K562 (cell line): Measurements from ENCODE around the gene HOXB5. TPM values are rescaled to one million over a fixed set of nuclear protein-coding genes. Genes with fewer than 3 reads are reported as not detected.

Experiments used
- FIP1L1 ChIP-seq: fragments of 200-400 bp; formaldehyde crosslinking; IDR thresholded peaks from 2 replicates; pipeline ENCODE4 v1.6.1; 2018; ENCODE audit warnings: mild to moderate bottlenecking, low read depth, low read length; ENCODE audit not compliant: poor library complexity, severe bottlenecking
- JUN ChIP-seq, 2 experiments: sonication (generic) in 1 of 2; formaldehyde crosslinking in 1 of 2; IDR thresholded peaks; 2 replicates each; pipeline versions ENCODE4 v1.6.1 to v1.8.0; 2012 to 2022; ENCODE audit warnings: borderline replicate concordance in 2 of 2, mild to moderate bottlenecking in 2 of 2, improper control_type of control experiment in 1 of 2, low read depth in 1 of 2, low read length in 1 of 2, missing genetic modification reagents in 1 of 2
- KAT8 ChIP-seq: fragments of 450-650 bp; IDR thresholded peaks from 2 replicates; pipeline ENCODE4 v1.6.1; 2016; ENCODE audit warnings: low read depth, mild to moderate bottlenecking
- SIX5 ChIP-seq, 2 experiments: IDR thresholded peaks; 2 replicates each; pipeline ENCODE4 v1.6.1; 2011; ENCODE audit warnings: low read length in 2 of 2, borderline replicate concordance in 1 of 2, low read depth in 1 of 2, mild to moderate bottlenecking in 1 of 2, moderate library complexity in 1 of 2; ENCODE audit not compliant: insufficient read depth in 1 of 2
- SMARCE1 ChIP-seq: fragments of 450-650 bp; IDR thresholded peaks from 2 replicates; pipeline ENCODE4 v1.7.1; 2016; ENCODE audit warnings: mild to moderate bottlenecking
- U2AF2 ChIP-seq: fragments of 200-400 bp; formaldehyde crosslinking; optimal IDR thresholded peaks from 2 replicates; pipeline ENCODE3; 2017; ENCODE audit warnings: low read depth, mild to moderate bottlenecking, low read length
- ZBTB17 ChIP-seq: fragments of 450-650 bp; formaldehyde crosslinking; IDR thresholded peaks from 2 replicates; pipeline ENCODE4 v1.4.0; 2020; ENCODE audit warnings: mild to moderate bottlenecking
- ZNF174 ChIP-seq: fragments of 250-450 bp; sonication (Bioruptor Pico); IDR thresholded peaks from 2 replicates; pipeline ENCODE4 v1.4.0; 2020; ENCODE audit warnings: mild to moderate bottlenecking
- polyA plus RNA-seq, 8 experiments: library from polyadenylated mRNA; depleted of rRNA in 4 of 8; stranded (reverse) in 5 of 8; unstranded in 3 of 8; fragments of >200 nt; fragmentation: Nextera tagmentation in 2 of 8; fragmentation: Illumina TruSeq in 1 of 8; extraction: Ambion mirVana in 2 of 8; extraction: Trizol in 1 of 8; gene quantifications; 2 replicates each; pipeline versions ENCODE4 v1.2.1 to v1.2.3, GENCODE V29; 2011 to 2014; ENCODE audit warnings: inconsistent platforms in 1 of 8, missing spikeins in 1 of 8
- total RNA-seq, 7 experiments: library from RNA; depleted of rRNA in 6 of 7; stranded (reverse); fragments of >200 nt in 6 of 7; fragmentation: Illumina TruSeq in 2 of 7; extraction: Trizol in 2 of 7; gene quantifications; 2 replicates each; pipeline versions ENCODE4 v1.2.1 to v1.2.3, GENCODE V29; 2011 to 2021; ENCODE audit warnings: low replicate concordance in 1 of 7
- TF ChIP-seq, protein P1 (sequence below): fragments of 450-650 bp; IDR thresholded peaks from 2 replicates; pipeline ENCODE4 v1.6.1; 2016; ENCODE audit warnings: mild to moderate bottlenecking
- TF ChIP-seq, protein P2 (sequence below): fragments of 250-450 bp; sonication (Bioruptor Pico); IDR thresholded peaks from 2 replicates; pipeline ENCODE4 v1.4.0; 2020
- TF ChIP-seq, protein P3 (sequence below): fragments of 450-650 bp; formaldehyde crosslinking; IDR thresholded peaks from 2 replicates; pipeline ENCODE4 v1.4.0; 2020; ENCODE audit warnings: mild to moderate bottlenecking, moderate library complexity
- TF ChIP-seq, protein P4 (sequence below): sonication (generic); formaldehyde crosslinking; IDR thresholded peaks from 2 replicates; pipeline ENCODE4 v1.8.1; 2022; ENCODE audit warnings: missing genetic modification reagents
- TF ChIP-seq, protein P5 (sequence below): fragments of 200-800 bp; sonication (Bioruptor generic); IDR thresholded peaks from 2 replicates; pipeline ENCODE4 v1.6.1; 2017; ENCODE audit warnings: missing genetic modification characterization, missing compliant biosample characterization
- TF ChIP-seq, protein P6 (sequence below): sonication (generic); formaldehyde crosslinking; IDR thresholded peaks from 2 replicates; pipeline ENCODE4 v1.8.0; 2022; ENCODE audit warnings: mild to moderate bottlenecking, missing genetic modification reagents, borderline replicate concordance

HOXB5 gene
- total and polyA plus RNA-seq, 9 of the 15 experiments (the other 6 are each of a cell fraction or from before 2014, with no cell fraction given) = 0.24 to 2.7 (median 0.65) TPM

DNA sequence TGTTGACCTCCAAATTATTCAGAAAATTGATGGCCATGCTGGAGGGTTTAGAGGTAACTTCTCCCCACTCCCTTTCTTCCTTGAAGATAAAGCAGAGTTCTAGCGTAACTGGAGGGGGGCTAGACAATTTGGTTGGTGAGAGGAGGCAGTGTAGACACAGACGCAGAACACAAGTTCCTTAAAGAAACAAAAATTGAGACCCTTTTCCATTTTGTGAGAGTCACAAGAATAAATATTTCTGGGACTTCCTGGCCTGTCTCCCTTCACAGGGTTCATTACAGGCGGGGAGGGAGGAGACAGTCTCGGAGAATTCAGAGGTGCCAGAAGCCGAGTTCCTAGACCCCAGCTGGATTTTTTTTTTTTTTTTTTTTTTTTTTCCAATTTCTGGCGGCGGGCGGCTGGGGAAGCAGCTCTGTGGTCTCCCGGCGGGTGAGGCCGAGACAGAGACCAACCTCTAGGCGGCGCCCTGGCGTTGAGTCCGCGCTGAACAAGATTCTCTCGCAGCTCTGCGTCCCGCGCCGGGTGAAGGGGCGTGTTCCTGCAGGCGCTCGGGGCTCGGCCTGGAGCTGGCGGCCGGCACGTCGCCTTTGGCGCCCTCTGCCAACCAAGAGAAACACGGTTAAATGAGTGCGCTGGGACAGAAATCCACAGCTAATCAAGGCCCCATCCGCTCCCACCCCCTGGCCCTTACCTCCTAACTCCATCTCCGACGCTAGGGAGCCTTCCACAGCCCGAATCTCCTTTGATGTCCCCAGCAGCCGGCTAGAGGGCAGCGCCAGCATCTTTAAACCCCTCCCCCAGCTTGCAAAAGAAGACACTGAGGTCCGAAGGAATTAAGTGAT, 42.8 kb upstream of the HOXB5 start (continued):
- TF ChIP-seq, protein P1, sequence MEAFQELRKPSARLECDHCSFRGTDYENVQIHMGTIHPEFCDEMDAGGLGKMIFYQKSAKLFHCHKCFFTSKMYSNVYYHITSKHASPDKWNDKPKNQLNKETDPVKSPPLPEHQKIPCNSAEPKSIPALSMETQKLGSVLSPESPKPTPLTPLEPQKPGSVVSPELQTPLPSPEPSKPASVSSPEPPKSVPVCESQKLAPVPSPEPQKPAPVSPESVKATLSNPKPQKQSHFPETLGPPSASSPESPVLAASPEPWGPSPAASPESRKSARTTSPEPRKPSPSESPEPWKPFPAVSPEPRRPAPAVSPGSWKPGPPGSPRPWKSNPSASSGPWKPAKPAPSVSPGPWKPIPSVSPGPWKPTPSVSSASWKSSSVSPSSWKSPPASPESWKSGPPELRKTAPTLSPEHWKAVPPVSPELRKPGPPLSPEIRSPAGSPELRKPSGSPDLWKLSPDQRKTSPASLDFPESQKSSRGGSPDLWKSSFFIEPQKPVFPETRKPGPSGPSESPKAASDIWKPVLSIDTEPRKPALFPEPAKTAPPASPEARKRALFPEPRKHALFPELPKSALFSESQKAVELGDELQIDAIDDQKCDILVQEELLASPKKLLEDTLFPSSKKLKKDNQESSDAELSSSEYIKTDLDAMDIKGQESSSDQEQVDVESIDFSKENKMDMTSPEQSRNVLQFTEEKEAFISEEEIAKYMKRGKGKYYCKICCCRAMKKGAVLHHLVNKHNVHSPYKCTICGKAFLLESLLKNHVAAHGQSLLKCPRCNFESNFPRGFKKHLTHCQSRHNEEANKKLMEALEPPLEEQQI = no peak
- TF ChIP-seq SMARCE1 = peak; percentile 81
- no peak for TF ChIP-seq ZBTB17 (CRISPR knock-in tag)
- 0 out of 2 replicates have a peak, but pooled peaks have one; percentile 23 for TF ChIP-seq JUN (IDR thresholded peaks at IDR 0.05; ENCODE audit: borderline replicate concordance, low read depth, low read length)
- TF ChIP-seq JUN (CRISPR knock-in tag; IDR thresholded peaks at IDR 0.05; ENCODE audit: borderline replicate concordance) = no peak
- TF ChIP-seq, protein P2, sequence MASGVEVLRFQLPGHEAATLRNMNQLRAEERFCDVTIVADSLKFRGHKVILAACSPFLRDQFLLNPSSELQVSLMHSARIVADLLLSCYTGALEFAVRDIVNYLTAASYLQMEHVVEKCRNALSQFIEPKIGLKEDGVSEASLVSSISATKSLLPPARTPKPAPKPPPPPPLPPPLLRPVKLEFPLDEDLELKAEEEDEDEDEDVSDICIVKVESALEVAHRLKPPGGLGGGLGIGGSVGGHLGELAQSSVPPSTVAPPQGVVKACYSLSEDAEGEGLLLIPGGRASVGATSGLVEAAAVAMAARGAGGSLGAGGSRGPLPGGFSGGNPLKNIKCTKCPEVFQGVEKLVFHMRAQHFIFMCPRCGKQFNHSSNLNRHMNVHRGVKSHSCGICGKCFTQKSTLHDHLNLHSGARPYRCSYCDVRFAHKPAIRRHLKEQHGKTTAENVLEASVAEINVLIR (CRISPR knock-in tag) = no peak
- TF ChIP-seq KAT8 = no peak
- no peak for TF ChIP-seq FIP1L1
- TF ChIP-seq, protein P3, sequence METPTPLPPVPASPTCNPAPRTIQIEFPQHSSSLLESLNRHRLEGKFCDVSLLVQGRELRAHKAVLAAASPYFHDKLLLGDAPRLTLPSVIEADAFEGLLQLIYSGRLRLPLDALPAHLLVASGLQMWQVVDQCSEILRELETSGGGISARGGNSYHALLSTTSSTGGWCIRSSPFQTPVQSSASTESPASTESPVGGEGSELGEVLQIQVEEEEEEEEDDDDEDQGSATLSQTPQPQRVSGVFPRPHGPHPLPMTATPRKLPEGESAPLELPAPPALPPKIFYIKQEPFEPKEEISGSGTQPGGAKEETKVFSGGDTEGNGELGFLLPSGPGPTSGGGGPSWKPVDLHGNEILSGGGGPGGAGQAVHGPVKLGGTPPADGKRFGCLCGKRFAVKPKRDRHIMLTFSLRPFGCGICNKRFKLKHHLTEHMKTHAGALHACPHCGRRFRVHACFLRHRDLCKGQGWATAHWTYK (CRISPR knock-in tag) = no peak
- TF ChIP-seq SIX5 (IDR thresholded peaks at IDR 0.05; ENCODE audit: borderline replicate concordance in 1 of 2, insufficient read depth in 1 of 2, low read depth in 1 of 2, low read length in 2 of 2) = no peak
- TF ChIP-seq, protein P4, sequence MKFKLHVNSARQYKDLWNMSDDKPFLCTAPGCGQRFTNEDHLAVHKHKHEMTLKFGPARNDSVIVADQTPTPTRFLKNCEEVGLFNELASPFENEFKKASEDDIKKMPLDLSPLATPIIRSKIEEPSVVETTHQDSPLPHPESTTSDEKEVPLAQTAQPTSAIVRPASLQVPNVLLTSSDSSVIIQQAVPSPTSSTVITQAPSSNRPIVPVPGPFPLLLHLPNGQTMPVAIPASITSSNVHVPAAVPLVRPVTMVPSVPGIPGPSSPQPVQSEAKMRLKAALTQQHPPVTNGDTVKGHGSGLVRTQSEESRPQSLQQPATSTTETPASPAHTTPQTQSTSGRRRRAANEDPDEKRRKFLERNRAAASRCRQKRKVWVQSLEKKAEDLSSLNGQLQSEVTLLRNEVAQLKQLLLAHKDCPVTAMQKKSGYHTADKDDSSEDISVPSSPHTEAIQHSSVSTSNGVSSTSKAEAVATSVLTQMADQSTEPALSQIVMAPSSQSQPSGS (CRISPR knock-in tag) = no peak
- TF ChIP-seq U2AF2 = no peak
- TF ChIP-seq, protein P5, sequence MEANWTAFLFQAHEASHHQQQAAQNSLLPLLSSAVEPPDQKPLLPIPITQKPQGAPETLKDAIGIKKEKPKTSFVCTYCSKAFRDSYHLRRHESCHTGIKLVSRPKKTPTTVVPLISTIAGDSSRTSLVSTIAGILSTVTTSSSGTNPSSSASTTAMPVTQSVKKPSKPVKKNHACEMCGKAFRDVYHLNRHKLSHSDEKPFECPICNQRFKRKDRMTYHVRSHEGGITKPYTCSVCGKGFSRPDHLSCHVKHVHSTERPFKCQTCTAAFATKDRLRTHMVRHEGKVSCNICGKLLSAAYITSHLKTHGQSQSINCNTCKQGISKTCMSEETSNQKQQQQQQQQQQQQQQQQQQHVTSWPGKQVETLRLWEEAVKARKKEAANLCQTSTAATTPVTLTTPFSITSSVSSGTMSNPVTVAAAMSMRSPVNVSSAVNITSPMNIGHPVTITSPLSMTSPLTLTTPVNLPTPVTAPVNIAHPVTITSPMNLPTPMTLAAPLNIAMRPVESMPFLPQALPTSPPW (CRISPR knock-in tag) = peak; percentile 70
- TF ChIP-seq ZNF174 = no peak
- TF ChIP-seq, protein P6, sequence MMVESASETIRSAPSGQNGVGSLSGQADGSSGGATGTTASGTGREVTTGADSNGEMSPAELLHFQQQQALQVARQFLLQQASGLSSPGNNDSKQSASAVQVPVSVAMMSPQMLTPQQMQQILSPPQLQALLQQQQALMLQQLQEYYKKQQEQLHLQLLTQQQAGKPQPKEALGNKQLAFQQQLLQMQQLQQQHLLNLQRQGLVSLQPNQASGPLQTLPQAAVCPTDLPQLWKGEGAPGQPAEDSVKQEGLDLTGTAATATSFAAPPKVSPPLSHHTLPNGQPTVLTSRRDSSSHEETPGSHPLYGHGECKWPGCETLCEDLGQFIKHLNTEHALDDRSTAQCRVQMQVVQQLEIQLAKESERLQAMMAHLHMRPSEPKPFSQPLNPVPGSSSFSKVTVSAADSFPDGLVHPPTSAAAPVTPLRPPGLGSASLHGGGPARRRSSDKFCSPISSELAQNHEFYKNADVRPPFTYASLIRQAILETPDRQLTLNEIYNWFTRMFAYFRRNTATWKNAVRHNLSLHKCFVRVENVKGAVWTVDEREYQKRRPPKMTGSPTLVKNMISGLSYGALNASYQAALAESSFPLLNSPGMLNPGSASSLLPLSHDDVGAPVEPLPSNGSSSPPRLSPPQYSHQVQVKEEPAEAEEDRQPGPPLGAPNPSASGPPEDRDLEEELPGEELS (CRISPR knock-in tag) = no peak
